ENCODE results near the gene ETFDH. TPM values are rescaled to one million over a fixed set of nuclear protein-coding genes. Genes with fewer than 3 reads are reported as not detected.

Gene ETFDH
- total and polyA plus RNA-seq, 10 of the 15 experiments (the other 5 are each of a cell fraction or from before 2014, with no cell fraction given), result 10.9 to 30.4 (median 20.6) TPM

GRCh38 chr4:158671915-158672806, at the start of gene ETFDH (continued):
- no peak for TF ChIP-seq PRDM15 (CRISPR knock-in tag; IDR thresholded peaks at IDR 0.05)
- TF ChIP-seq TCF12 (IDR thresholded peaks at IDR 0.05; ENCODE audit: low read depth, low read length), result no peak
- no peak for TF ChIP-seq RAD51 (IDR thresholded peaks at IDR 0.05)
- TF ChIP-seq JUND (IDR thresholded peaks at IDR 0.05; ENCODE audit: low read depth, low read length), result peak; percentile 71
- no peak for TF ChIP-seq TCF7 (IDR thresholded peaks at IDR 0.05; ENCODE audit: borderline replicate concordance)
- peak; percentile 94 for TF ChIP-seq SMARCA5 (IDR thresholded peaks at IDR 0.05)
- no peak for TF ChIP-seq FOS (IDR thresholded peaks at IDR 0.05; ENCODE audit: borderline replicate concordance, extremely low read depth, insufficient read length)
- TF ChIP-seq SMC3 (IDR thresholded peaks at IDR 0.05; ENCODE audit: borderline replicate concordance, low read length), result 0 out of 2 replicates have a peak, but pooled peaks have one; percentile 7
- no peak for TF ChIP-seq SUPT20H (IDR thresholded peaks at IDR 0.05; ENCODE audit: borderline replicate concordance, control insufficient read depth, low read depth, low read length)
- no peak for TF ChIP-seq ZNF217 (IDR thresholded peaks at IDR 0.05)
- TF ChIP-seq ZBED1 (IDR thresholded peaks at IDR 0.05; ENCODE audit: borderline replicate concordance), result no peak
- no peak; the same call in 1 of the 2 replicates for TF ChIP-seq STAT1 (conservative IDR thresholded peaks at IDR 0.05)
- peak in 1 of 2 experiments; percentile 95; a peak in 2 of 4 replicates for TF ChIP-seq CEBPB (IDR thresholded peaks at IDR 0.05; ENCODE audit: borderline replicate concordance in 1 of 2, low read depth in 2 of 2, low read length in 2 of 2)
- TF ChIP-seq SMAD1 (IDR thresholded peaks at IDR 0.05; ENCODE audit: low read depth, partially characterized antibody), result no peak
- no peak for TF ChIP-seq HSF1 (IDR thresholded peaks at IDR 0.05; ENCODE audit: low read depth, low read length)
- TF ChIP-seq ZBTB40 (IDR thresholded peaks at IDR 0.05; ENCODE audit: borderline replicate concordance), result peak; percentile 68; the same call in 1 of the 2 replicates
- peak; percentile 92; the same call in 1 of the 2 replicates for TF ChIP-seq TARDBP (IDR thresholded peaks at IDR 0.05; ENCODE audit: borderline replicate concordance)
- TF ChIP-seq ATF7 (IDR thresholded peaks at IDR 0.05; ENCODE audit: low read depth), result peak; percentile 95
- TF ChIP-seq NFYB (IDR thresholded peaks at IDR 0.05; ENCODE audit: insufficient read depth, low read depth, low read length), result peak; percentile 80
- no peak for TF ChIP-seq SPI1 (IDR thresholded peaks at IDR 0.05; ENCODE audit: borderline replicate concordance, insufficient read depth, low read depth, low read length)
- no peak for TF ChIP-seq CHD4 (IDR thresholded peaks at IDR 0.05)

Measured in GM12878 (cell line).